Measurements from ENCODE around the gene VWA7. TPM values are rescaled to one million over a fixed set of nuclear protein-coding genes. Genes with fewer than 3 reads are reported as not detected.
"Not testable (repeated sequence)": the region's sequence is repeated elsewhere in the genome, so short reads cannot be mapped to it uniquely, and the experiment has no call there.

Gene VWA7
- polyA plus RNA-seq, 3 donors = 7.3 to 13.9 (median 8.5) TPM

GRCh38 chr6:31806470-31807272, 29.5 kb upstream of the VWA7 start, which contains the start of gene LSM2:
Gene LSM2 (minus strand): TSS chr6:31806966. CDS start chr6:31806757, 209 bp downstream.
- peak; percentile 89 to 98 (median 96) for DNase-seq (ENCODE audit: extremely low read depth in 1 of 11, low read depth in 9 of 11, low spot score in 4 of 11)

DNA sequence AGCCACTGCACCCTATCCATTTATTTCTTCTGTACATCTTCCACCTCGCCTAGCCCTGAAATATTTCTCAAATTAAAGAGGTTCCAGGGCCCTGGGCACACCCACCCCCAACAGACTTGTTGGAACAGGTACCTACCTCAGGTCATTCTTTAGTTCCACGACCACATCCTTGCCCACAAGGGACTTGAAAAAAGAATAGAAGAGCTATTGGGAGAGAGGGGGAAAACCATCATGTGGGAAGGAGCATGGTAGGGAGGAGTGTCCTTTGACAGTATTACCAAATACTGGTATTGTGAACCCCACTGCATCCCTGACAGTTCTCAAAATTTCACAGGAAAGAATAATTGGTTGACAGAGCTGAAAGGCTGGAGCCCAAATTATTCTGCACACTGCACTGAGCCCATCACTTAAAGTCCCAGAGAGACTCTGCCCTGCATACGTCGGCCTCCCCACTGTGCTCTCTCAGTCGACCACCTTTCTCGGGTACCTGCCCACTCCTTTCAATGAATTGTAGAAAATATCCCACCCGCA, 28.9 kb upstream of the VWA7 start:
- DNase-seq (ENCODE audit: extremely low read depth in 1 of 11, low read depth in 9 of 11, low spot score in 4 of 11) = no peak

DNA sequence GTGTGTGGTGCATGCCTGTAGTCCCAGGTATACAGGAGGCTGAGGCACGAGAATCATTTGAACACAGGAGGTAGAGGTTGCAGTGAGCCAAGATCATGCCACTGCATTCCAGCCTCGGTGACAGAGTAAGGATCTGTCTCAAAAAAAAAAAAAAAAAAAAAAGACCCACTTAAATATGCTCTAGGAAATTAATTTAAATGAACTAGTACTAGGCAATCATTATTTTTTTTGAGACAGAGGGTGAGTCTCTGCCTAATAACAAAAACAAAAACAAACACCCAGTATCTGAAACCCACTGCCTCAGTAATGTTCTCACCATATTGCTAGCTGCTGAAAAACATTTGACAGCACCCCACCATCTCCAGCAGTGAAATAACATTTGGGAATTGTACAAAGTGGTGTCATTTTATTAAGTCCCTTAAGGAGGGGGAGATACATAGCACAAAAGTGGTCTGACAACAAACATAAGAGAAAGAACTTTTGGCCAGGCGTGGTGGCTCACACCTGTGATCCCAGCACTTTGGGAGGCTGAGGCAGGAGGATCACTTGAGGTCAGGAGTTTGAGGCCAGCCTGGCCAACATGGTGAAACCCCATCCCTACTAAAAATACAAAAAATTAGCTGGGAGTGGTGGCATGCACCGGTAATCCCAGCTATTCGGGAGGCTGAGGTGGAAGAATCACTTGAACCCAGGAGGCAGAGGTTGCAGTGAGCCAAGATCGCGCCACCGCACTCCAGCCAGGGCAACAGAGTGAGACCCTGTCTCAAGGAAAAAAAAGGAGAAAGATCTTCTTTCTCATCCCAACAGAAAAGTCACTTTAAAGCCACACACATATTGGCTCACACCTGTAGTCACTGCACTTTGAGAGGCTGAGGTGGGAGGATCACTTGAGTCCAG, 24.2 kb upstream of the VWA7 start:
- not testable (repeated sequence) for DNase-seq (ENCODE audit: extremely low read depth in 1 of 11, low read depth in 9 of 11, low spot score in 4 of 11)

- DNase-seq (ENCODE audit: extremely low read depth in 1 of 11, low read depth in 9 of 11, low spot score in 4 of 11) = no peak
Observed at GRCh38 chr6:31799781-31800180, 22.7 kb upstream of the VWA7 start.

- no peak for DNase-seq (ENCODE audit: extremely low read depth in 1 of 11, low read depth in 9 of 11, low spot score in 4 of 11)
Observed at GRCh38 chr6:31797588-31797987, 20.5 kb upstream of the VWA7 start.

- no peak for DNase-seq (ENCODE audit: extremely low read depth in 1 of 11, low read depth in 9 of 11, low spot score in 4 of 11)
Observed at GRCh38 chr6:31796993-31797385, 19.9 kb upstream of the VWA7 start.

DNA sequence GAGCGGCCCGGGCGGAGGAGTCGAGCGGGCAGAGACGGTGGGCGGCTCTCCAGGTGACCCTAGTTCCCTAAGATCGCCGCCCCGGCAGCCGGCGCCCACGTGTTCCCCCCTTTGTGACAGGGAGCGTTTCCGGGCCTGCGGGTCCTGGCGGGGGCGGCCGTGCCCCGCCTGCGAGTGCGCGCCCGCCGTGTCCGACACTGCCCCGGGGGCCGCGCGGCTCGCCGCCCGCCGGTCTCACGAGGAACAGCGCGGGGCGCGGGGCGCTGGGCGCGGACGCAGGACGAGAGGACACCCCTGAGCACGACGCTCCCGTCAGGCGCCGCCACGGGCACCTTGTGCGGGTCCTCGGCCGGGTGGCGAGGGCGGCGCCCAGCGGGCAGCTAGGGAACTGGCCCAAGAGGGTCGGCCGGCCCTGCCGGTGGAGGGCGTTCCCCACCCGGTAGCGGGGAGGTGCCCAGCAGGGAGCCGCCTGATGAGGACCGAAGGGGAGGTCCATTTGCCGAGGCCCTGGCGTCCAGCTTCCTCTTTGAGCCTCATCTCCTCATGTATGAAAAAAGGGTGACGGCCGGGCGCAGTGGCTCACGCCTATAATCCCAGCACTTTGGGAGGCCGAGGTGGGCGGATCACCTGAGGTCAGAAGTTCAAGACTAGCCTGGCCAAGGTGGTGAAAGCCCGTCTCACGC, 18.6 kb upstream of the VWA7 start, which contains the start of gene VARS1:
VARS1 (minus strand) TSS at position 137 of the 683 bp plus-strand sequence. CDS start 535 bp downstream, outside the sequence.
- peak in 9 of 11 donors; percentile 70 to 85 (median 79) for DNase-seq (ENCODE audit: extremely low read depth in 1 of 11, low read depth in 9 of 11, low spot score in 4 of 11)

DNA sequence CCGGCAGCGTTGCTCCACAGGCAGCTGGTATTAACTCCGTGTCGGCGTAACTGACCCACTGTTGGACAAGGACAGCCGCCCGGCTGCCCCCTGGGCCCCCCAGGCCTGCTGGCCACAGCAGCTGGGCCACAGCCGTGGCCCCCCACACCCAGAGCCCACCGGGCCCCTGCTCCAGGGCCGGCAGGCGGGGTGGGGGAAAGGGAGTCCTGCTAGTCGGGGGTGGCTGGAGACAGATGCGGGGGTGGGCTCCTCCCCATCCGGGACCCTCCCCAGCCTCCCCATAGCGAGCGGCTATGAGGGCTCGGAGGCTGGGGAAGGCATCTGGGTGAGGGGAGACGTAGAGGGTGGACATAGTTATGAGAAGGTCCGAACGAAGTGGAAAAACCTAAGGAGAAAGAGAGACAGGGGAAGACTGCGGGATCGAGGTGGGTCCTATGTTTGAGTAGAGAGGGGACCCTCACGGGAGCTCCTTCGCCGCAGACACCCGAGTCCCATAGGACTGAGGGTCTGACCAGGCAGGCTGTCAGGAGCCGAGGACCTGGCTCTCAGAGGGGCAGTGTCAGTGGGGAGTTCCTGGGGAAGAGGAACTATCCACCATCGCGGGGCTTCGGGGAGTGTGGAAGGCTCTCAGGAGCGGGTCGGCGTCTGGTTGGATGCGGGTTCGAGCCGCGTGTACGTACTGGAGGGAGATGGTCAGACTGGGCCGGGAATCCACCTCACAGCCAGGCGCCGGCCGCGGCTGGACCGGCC, 17.9 kb upstream of the VWA7 start:
- no peak for DNase-seq (ENCODE audit: extremely low read depth in 1 of 11, low read depth in 9 of 11, low spot score in 4 of 11)

DNA sequence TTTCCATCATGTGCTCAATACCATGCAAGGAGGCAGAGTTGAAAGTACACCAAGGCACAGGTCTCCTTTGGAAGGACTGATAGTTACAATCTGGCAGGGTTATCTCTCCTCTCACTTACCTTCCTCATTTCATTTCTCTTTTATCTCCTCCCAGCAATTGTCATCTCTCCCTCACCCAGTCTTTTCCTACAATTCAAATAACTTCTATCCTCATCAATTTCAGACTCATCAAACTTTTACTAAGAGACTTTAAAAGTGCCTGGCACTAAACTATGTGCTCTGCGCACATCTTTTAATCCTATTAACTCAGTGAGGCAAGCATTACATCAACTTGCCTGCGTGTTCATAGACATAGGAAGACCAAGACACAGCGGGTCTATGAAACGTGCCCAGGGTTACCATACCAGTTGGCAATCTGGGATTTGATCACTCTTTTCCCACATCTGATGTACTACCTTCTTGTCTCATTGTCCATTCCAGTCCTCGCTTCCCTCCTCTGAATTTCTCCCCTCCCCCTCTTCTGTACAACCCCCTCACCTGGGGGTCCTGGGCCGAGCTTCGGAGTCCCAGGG, 17.3 kb upstream of the VWA7 start:
- DNase-seq (ENCODE audit: extremely low read depth in 1 of 11, low read depth in 9 of 11, low spot score in 4 of 11) = no peak

GRCh38 chr6:31793927-31794245, 16.8 kb upstream of the VWA7 start:
- not testable (repeated sequence) for DNase-seq (ENCODE audit: extremely low read depth in 1 of 11, low read depth in 9 of 11, low spot score in 4 of 11)

DNA sequence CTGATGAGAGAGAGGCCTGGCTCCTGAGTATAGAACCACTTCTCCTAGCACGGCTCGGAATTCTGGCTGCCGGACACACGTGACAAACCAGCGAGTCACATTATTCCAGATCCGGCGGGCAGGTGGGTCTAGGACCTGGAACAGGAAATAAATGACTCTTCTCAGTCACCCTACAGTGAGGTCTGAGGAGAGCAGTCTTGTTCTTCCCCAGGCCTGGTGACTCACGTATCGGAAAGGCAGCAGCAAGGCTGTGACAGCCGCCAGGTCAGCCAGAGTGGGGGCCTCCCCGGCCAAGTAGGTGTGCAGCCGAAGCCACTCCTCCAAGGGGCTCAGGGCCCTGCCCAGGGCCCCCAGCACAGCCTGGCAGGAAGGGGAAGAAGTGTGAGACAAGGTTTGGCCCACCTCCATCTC, 15.6 kb upstream of the VWA7 start:
- no peak for DNase-seq (ENCODE audit: extremely low read depth in 1 of 11, low read depth in 9 of 11, low spot score in 4 of 11)

GRCh38 chr6:31792090-31792374, 14.9 kb upstream of the VWA7 start:
- no peak for DNase-seq (ENCODE audit: extremely low read depth in 1 of 11, low read depth in 9 of 11, low spot score in 4 of 11)

GRCh38 chr6:31791324-31792089, 14.4 kb upstream of the VWA7 start:
- peak in 2 of 11 donors; percentile 58 to 65 for DNase-seq (ENCODE audit: extremely low read depth in 1 of 11, low read depth in 9 of 11, low spot score in 4 of 11)

DNA sequence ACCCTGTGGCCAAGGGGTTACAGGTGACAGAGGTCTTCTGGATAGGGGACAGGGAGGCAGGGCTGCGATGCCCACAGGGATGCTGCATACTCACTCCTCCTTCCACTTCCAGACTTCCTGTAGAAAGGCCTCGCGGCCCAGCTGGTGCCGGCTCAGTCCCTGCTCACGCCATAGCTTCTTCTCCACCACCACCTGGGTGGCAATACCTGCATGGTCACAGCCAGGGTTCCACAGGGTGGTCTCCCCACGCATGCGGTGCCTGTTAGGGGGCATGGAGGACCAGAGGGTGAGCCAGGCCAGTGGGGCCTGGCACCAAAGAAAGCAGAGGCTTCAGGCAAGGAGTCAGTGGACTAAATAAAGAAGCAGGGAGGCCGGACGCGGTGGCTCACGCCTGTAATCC, 8.3 kb upstream of the VWA7 start:
- no peak for DNase-seq (ENCODE audit: extremely low read depth in 1 of 11, low read depth in 9 of 11, low spot score in 4 of 11)

GRCh38 chr6:31784098-31784925, 7.2 kb upstream of the VWA7 start:
- DNase-seq (ENCODE audit: extremely low read depth in 1 of 11, low read depth in 9 of 11, low spot score in 4 of 11) = no peak

- DNase-seq (ENCODE audit: extremely low read depth in 1 of 11, low read depth in 9 of 11, low spot score in 4 of 11) = no peak
Observed at GRCh38 chr6:31782126-31782855, 5.2 kb upstream of the VWA7 start.
